ENCODE data around the gene IGLL1. TPM values are rescaled to one million over a fixed set of nuclear protein-coding genes. Genes with fewer than 3 reads are reported as not detected.
"Not testable (repeated sequence)": the region's sequence is repeated elsewhere in the genome, so short reads cannot be mapped to it uniquely, and the experiment has no call there.

Gene IGLL1
- total and polyA plus RNA-seq, 2 donors (not counting 1 experiment from before 2014, with no cell fraction given) = not detected

- H3K4me3 ChIP-seq (ENCODE audit: control extremely low read depth in 1 of 5, extremely low read depth in 1 of 5, insufficient read depth in 1 of 5, low read depth in 2 of 5, low read length in 4 of 5) = no peak overlapping the region
- ChIA-PET POLR2A (no interaction called here), CTCF (interaction anchor here (1.0 to 1.3 kb wide), 2 partner anchors 47 to 305 kb away, joined by 3 to 4 read pairs; no protein-coding TSS in a partner anchor)
- H3K4me3 Mint-ChIP-seq = no peak overlapping the region
- no peak overlapping the region for H3K9ac ChIP-seq (ENCODE audit: low read length)
- no peaks in the 10 kb centered on the region for H4K20me1 ChIP-seq (ENCODE audit: control insufficient read depth, insufficient read depth, low read length, poor library complexity, severe bottlenecking)
- no peaks in the 10 kb centered on the region for H3K27me3 Mint-ChIP-seq
- TF ChIP-seq EZH2 (IDR thresholded peaks at IDR 0.05; ENCODE audit: borderline replicate concordance, insufficient read depth, low read depth, low read length, poor library complexity, severe bottlenecking) = no peak
- no peak for TF ChIP-seq CTCF (IDR thresholded peaks at IDR 0.05)
- no peaks in the 10 kb centered on the region for H3K9me3 Mint-ChIP-seq (ENCODE audit: insufficient read depth)
- H3K27me3 ChIP-seq (replicated peaks in 1 of 4; ENCODE audit: control extremely low read depth in 1 of 4, control insufficient read depth in 3 of 4, insufficient read depth in 4 of 4, low read length in 3 of 4) = no peaks in the 10 kb centered on the region
- H3K36me3 ChIP-seq (replicated peaks in 1 of 2; ENCODE audit: control extremely low read depth in 1 of 2, control insufficient read depth in 1 of 2, extremely low read depth in 1 of 2, insufficient read depth in 2 of 2, low read length in 1 of 2) = no peaks in the 10 kb centered on the region
- ATAC-seq (ENCODE audit: low read depth) = no peak
- no peak overlapping the region for H3K27ac Mint-ChIP-seq
- DNase-seq = no peak
- H2AFZ ChIP-seq (ENCODE audit: insufficient read depth, low read depth, low read length, poor library complexity, severe bottlenecking) = no peak overlapping the region
- no peaks in the 10 kb centered on the region for H3K79me2 ChIP-seq (ENCODE audit: control insufficient read depth, insufficient read depth, low read length)
- no peak overlapping the region for H3K4me2 ChIP-seq (replicated peaks; ENCODE audit: low read depth, low read length, poor library complexity, severe bottlenecking)
- H3K4me1 ChIP-seq (ENCODE audit: control insufficient read depth in 2 of 2, insufficient read depth in 2 of 2, low read length in 2 of 2) = no peaks in the 10 kb centered on the region
- H3K27ac ChIP-seq (ENCODE audit: low read length in 2 of 2) = no peak overlapping the region
- intact Hi-C loops (cut with micrococcal nuclease) = loop anchor here (5.0 to 10.0 kb wide), 4 partner anchors 47 to 410 kb away; partner anchors contain the start of gene CHCHD10
- no peaks in the 10 kb centered on the region for H3K4me1 Mint-ChIP-seq
- H3K9me3 ChIP-seq (ENCODE audit: control extremely low read depth in 1 of 3, control insufficient read depth in 2 of 3, insufficient read depth in 1 of 3, low read length in 2 of 3) = peaks cover 0 to 16% (median 6%) of the 10 kb centered on the region in 3 donors
- WGBS (ENCODE audit: insufficient coverage) = no CpG with 5 or more reads among the region's 2 CpGs
Observed at GRCh38 chr22:23544852-23545251, 35.2 kb downstream of the IGLL1 start.

GRCh38 chr22:23543506-23544000 lies 36.5 kb downstream of the IGLL1 start:
- H3K9ac ChIP-seq (ENCODE audit: low read length); H3K9me3 Mint-ChIP-seq (ENCODE audit: insufficient read depth); POLR2A ChIA-PET; H3K27ac Mint-ChIP-seq; H3K4me3 Mint-ChIP-seq; H3K36me3 ChIP-seq (replicated peaks in 1 of 2; ENCODE audit: control extremely low read depth in 1 of 2, control insufficient read depth in 1 of 2, extremely low read depth in 1 of 2, insufficient read depth in 2 of 2, low read length in 1 of 2); H4K20me1 ChIP-seq (ENCODE audit: control insufficient read depth, insufficient read depth, low read length, poor library complexity, severe bottlenecking); DNase-seq; H3K4me1 ChIP-seq (ENCODE audit: control insufficient read depth in 2 of 2, insufficient read depth in 2 of 2, low read length in 2 of 2); H3K27me3 Mint-ChIP-seq; ATAC-seq (ENCODE audit: low read depth); H2AFZ ChIP-seq (ENCODE audit: insufficient read depth, low read depth, low read length, poor library complexity, severe bottlenecking); H3K4me2 ChIP-seq (replicated peaks; ENCODE audit: low read depth, low read length, poor library complexity, severe bottlenecking); H3K27ac ChIP-seq (ENCODE audit: low read length in 2 of 2); H3K27me3 ChIP-seq (replicated peaks in 1 of 4; ENCODE audit: control extremely low read depth in 1 of 4, control insufficient read depth in 3 of 4, insufficient read depth in 4 of 4, low read length in 3 of 4); H3K4me3 ChIP-seq (ENCODE audit: control extremely low read depth in 1 of 5, extremely low read depth in 1 of 5, insufficient read depth in 1 of 5, low read depth in 2 of 5, low read length in 4 of 5); H3K4me1 Mint-ChIP-seq; H3K79me2 ChIP-seq (ENCODE audit: control insufficient read depth, insufficient read depth, low read length): not testable (repeated sequence)
- no CpG with 5 or more reads among the region's 1 CpG for WGBS (ENCODE audit: insufficient coverage)
- intact Hi-C loops (cut with micrococcal nuclease) = loop anchor here (5.0 to 10.0 kb wide), 4 partner anchors 49 to 411 kb away; partner anchors contain the start of gene CHCHD10
- H3K9me3 ChIP-seq (ENCODE audit: control extremely low read depth in 1 of 3, control insufficient read depth in 2 of 3, insufficient read depth in 1 of 3, low read length in 2 of 3) = peaks cover 0 to 10% (median 6%) of the 10 kb centered on the region in 3 donors
- CTCF ChIA-PET = interaction anchor here (0.7 to 1.6 kb wide), 4 partner anchors 9 to 305 kb away, joined by 3 to 6 read pairs (median 4); no protein-coding TSS in a partner anchor

Measured in B cell (primary cell).